Osteocyte (in vitro differentiated cells): Measurements from ENCODE around the gene PGAP6. TPM values are rescaled to one million over a fixed set of nuclear protein-coding genes. Genes with fewer than 3 reads are reported as not detected.
"Not testable (repeated sequence)": the region's sequence is repeated elsewhere in the genome, so short reads cannot be mapped to it uniquely, and the experiment has no call there.

Source experiments
- DNase-seq: peaks from one replicate; pipeline ENCODE4 v3.0.0; 2021; ENCODE audit warnings: mixed read lengths; ENCODE audit not compliant: unreplicated experiment; ENCODE audit errors: extremely low spot score
- H3K27ac Mint-ChIP-seq: one replicate; pipeline ENCODE4 v1.8.0; 2021; ENCODE audit warnings: mild to moderate bottlenecking, mixed read lengths; ENCODE audit not compliant: unreplicated experiment
- H3K27me3 Mint-ChIP-seq: one replicate; pipeline ENCODE4 v1.8.0; 2021; ENCODE audit warnings: mixed read lengths; ENCODE audit not compliant: unreplicated experiment
- H3K36me3 Mint-ChIP-seq: one replicate; pipeline ENCODE4 v1.8.0; 2021; ENCODE audit warnings: mixed read lengths; ENCODE audit not compliant: unreplicated experiment
- H3K4me1 Mint-ChIP-seq: one replicate; pipeline ENCODE4 v1.8.0; 2021; ENCODE audit warnings: mixed read lengths; ENCODE audit not compliant: unreplicated experiment
- H3K4me3 Mint-ChIP-seq: one replicate; pipeline ENCODE4 v1.8.0; 2021; ENCODE audit warnings: mild to moderate bottlenecking, moderate library complexity, mixed read lengths; ENCODE audit not compliant: unreplicated experiment
- H3K9me3 Mint-ChIP-seq: one replicate; pipeline ENCODE4 v1.8.0; 2021; ENCODE audit warnings: mixed read lengths; ENCODE audit not compliant: unreplicated experiment
- CTCF ChIP-seq: fragments of 200-600 bp; sonication (generic); IDR thresholded peaks from 2 replicates; pipeline ENCODE4 v1.5.0; 2021; ENCODE audit warnings: antibody characterized with exemption, mild to moderate bottlenecking, moderate library complexity
- total RNA-seq: library from RNA; stranded (reverse); gene quantifications from 2 replicates; pipeline ENCODE4 v1.2.1, GENCODE V29; 2021

PGAP6 gene
- total RNA-seq, 1 donor from 2014 or later = 59.3 TPM

DNA sequence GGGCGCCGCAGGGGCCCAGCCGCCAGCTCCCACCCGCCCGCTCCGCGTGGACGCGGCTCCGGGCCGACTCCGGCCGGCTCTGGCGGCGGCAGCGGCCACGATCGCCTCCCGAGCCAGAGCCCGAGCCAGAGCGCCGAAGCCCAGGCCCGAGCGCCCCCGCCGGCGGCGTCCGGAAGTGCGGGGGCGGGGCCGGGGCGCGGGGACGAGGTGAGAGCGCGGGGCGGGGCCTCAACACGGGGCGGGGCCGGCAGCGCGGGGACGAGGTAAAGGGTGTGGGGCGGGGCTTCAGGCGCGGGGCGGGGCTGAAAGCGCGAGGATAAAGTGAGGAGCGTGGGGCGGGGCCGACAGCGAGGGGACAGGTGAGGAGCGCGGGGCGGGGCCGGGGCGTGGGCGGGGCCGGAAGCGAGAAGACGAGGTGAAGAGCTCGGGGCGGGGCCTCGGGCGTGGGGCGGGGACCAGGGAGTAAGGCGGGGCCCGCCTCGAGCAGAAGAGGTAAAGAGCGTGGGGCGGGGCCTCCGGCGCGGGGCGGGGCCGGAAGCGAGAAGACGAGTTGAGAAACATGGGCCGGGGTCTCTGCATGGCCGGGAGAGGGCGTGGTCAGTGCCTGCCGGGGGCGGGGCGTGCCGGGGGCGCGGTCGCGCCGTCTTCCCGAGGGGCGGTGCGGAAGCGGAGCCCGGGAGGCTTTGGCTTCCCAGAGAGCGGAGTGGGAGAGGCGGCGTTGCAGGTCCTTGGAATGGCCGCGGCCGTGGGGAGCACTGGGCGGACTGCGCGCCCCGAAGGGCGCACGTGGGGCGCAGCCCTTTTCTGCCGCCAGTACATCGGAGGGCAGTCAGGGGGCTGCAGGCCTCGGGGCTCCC is 29.0 kb downstream of the PGAP6 start, which contains the start of gene AXIN1:
Gene AXIN1, minus strand, starts transcription at position 177 of the 857 bp plus-strand sequence. CDS start 5,698 bp downstream, outside the sequence.
- H3K4me1 Mint-ChIP-seq = peaks cover 12% of the 10 kb centered on the region
- peaks cover 4% of the 10 kb centered on the region for H3K36me3 Mint-ChIP-seq
- H3K27ac Mint-ChIP-seq = peak within 1 kb of the TSS; percentile 34
- no peaks in the 10 kb centered on the region for H3K27me3 Mint-ChIP-seq
- TF ChIP-seq CTCF = peak; percentile 60
- H3K9me3 Mint-ChIP-seq = no peaks in the 10 kb centered on the region
- H3K4me3 Mint-ChIP-seq = peak within 1 kb of the TSS; percentile 82
- peak; percentile 98 for DNase-seq

- peak overlapping the region; percentile 82 for H3K4me3 Mint-ChIP-seq
- H3K36me3 Mint-ChIP-seq = peaks cover 7% of the 10 kb centered on the region
- peaks cover 17% of the 10 kb centered on the region for H3K4me1 Mint-ChIP-seq
- H3K27me3 Mint-ChIP-seq = no peaks in the 10 kb centered on the region
- TF ChIP-seq CTCF = no peak
- peak overlapping the region; percentile 34 for H3K27ac Mint-ChIP-seq
- no peaks in the 10 kb centered on the region for H3K9me3 Mint-ChIP-seq
- DNase-seq = peak; percentile 85
Measured at GRCh38 chr16:351804-352520, 29.8 kb downstream of the PGAP6 start.

GRCh38 chr16:350203-350602 is 31.6 kb downstream of the PGAP6 start:
- no peak for TF ChIP-seq CTCF
- no peaks in the 10 kb centered on the region for H3K9me3 Mint-ChIP-seq
- H3K27me3 Mint-ChIP-seq = no peaks in the 10 kb centered on the region
- H3K27ac Mint-ChIP-seq = no peak overlapping the region
- no peak for DNase-seq
- H3K36me3 Mint-ChIP-seq = peaks cover 15% of the 10 kb centered on the region
- H3K4me3 Mint-ChIP-seq = peak overlapping the region; percentile 23
- H3K4me1 Mint-ChIP-seq = peaks cover 21% of the 10 kb centered on the region

- Mint-ChIP-seq H3K36me3 (peaks cover 15% of the 10 kb centered on the region), H3K4me3 (no peak overlapping the region), H3K27me3 (no peaks in the 10 kb centered on the region), H3K27ac (no peak overlapping the region), H3K4me1 (peaks cover 21% of the 10 kb centered on the region), H3K9me3 (no peaks in the 10 kb centered on the region)
- TF ChIP-seq CTCF = no peak
- no peak for DNase-seq
Measured at GRCh38 chr16:349211-349610, 32.6 kb downstream of the PGAP6 start.

DNA sequence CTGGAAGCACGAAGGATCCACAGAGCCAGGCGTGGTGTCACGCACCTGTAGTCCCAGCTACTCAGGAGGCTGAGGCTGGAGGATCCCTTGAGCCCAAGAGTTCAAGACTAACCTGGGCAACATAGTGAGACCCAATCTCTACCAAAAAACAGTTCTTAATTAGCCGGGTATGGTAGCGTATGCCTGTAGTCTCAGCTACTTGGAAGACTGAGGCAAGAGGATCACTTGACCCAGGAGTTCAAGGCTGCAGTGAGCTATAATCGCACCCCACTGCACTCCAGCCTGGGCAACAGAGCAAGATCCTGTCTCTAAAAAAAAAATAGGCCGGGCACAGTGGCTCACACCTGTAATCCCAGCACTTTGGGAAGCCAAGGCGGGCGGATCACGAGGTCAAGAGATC is 33.3 kb downstream of the PGAP6 start:
- H3K4me3 Mint-ChIP-seq, H3K27ac Mint-ChIP-seq, H3K27me3 Mint-ChIP-seq, H3K9me3 Mint-ChIP-seq, DNase-seq: not testable (repeated sequence)
- Mint-ChIP-seq H3K4me1 (peaks cover 21% of the 10 kb centered on the region), H3K36me3 (peaks cover 15% of the 10 kb centered on the region)
